ENCODE data around the gene C10orf120.

C10orf120 gene

DNA sequence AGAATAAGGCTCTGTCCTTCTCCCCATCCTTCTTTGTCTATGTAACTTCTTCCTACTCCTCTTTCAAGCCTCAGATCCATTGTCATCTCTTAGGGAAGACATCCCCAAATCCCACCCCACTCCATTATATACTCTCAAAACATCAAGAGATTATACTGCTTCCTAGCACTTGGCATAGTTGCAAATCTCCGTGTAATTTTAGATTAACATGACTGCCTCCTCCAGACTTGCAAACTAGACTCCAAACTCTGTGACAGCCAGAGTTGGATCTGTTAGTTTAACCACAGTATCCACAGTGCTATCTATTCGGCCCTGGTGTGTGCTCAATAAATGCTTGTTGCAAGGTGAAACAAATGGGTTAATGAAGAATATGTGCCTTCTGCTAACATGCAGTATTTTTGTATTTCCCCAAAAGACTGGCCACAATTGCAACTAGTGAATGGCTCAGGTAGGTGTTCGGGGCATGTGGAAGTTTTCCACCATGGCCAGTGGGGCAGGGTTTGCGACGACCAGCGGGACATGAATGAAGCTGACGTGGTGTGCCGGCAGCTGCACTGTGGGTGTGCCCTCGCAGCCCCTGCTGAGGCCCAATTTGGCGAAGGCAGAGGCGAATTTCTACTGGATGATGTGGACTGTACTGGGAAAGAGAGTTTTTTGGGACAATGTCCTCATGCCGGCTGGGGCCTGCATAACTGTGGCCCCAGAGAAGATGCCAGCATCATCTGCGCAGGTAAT, 34.5 kb upstream of the C10orf120 start:
- no peak for DNase-seq (ENCODE audit: low spot score)
- TF ChIP-seq, protein P1, sequence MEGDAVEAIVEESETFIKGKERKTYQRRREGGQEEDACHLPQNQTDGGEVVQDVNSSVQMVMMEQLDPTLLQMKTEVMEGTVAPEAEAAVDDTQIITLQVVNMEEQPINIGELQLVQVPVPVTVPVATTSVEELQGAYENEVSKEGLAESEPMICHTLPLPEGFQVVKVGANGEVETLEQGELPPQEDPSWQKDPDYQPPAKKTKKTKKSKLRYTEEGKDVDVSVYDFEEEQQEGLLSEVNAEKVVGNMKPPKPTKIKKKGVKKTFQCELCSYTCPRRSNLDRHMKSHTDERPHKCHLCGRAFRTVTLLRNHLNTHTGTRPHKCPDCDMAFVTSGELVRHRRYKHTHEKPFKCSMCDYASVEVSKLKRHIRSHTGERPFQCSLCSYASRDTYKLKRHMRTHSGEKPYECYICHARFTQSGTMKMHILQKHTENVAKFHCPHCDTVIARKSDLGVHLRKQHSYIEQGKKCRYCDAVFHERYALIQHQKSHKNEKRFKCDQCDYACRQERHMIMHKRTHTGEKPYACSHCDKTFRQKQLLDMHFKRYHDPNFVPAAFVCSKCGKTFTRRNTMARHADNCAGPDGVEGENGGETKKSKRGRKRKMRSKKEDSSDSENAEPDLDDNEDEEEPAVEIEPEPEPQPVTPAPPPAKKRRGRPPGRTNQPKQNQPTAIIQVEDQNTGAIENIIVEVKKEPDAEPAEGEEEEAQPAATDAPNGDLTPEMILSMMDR (conservative IDR thresholded peaks at IDR 0.05; ENCODE audit: low read depth) = no peak
- no peak overlapping the region for H3K27ac ChIP-seq
- POLR2A ChIA-PET (ENCODE audit: low non-redundant PET) = no interaction called here
- CTCF ChIA-PET = interaction anchor here (0.6 kb wide), 1 partner anchor 404 kb away, joined by 3 read pairs; no protein-coding TSS in a partner anchor

DNA sequence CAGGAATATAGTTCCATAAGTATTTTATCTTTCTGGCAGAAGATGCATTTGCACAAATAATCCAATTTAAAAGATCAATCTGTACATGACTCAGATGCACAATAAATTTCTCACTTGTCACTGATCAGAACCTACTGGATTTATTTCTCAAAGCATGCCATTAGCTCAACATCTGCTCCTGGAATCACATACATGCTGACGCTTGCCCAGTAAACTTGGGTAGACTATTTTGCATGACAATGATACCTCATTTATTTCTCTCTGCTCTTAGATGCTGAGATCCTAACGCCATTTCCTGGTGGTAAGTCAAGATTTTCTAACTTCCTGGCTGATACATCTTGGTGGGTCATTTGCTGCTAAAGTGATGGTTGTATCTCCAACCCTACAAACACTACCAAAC, 33.8 kb upstream of the C10orf120 start:
- TF ChIP-seq, protein P1 (conservative IDR thresholded peaks at IDR 0.05; ENCODE audit: low read depth) = no peak
- DNase-seq (ENCODE audit: low spot score) = no peak
- no peak overlapping the region for H3K27ac ChIP-seq
- ChIA-PET POLR2A (ENCODE audit: low non-redundant PET) (no interaction called here), CTCF (interaction anchor here (0.6 kb wide), 1 partner anchor 404 kb away, joined by 3 read pairs; no protein-coding TSS in a partner anchor)

DNA sequence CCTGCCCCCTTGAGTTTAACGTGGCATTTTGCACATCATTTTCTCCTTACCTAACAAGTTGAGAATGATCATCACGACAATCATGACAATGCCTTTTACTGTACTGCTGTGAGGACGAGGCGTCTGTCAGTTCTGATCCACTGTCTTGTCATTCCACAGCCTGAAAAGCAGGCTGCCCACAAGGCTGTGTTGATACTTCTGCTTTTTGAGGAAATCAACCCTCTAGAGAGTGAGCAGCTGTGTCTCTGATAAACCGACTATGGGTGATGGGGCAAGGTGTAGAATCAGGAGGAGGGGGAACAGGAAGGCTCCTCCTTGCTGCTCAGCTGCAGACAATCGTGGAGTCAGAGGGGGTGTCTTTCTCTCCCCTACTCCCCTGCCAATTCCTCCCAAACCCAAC, 30.6 kb upstream of the C10orf120 start:
- TF ChIP-seq, protein P1 (conservative IDR thresholded peaks at IDR 0.05; ENCODE audit: low read depth) = no peak
- DNase-seq (ENCODE audit: low spot score) = no peak
- no peak overlapping the region for H3K27ac ChIP-seq
- POLR2A ChIA-PET (ENCODE audit: low non-redundant PET) = no interaction called here
- CTCF ChIA-PET = no interaction called here

DNA sequence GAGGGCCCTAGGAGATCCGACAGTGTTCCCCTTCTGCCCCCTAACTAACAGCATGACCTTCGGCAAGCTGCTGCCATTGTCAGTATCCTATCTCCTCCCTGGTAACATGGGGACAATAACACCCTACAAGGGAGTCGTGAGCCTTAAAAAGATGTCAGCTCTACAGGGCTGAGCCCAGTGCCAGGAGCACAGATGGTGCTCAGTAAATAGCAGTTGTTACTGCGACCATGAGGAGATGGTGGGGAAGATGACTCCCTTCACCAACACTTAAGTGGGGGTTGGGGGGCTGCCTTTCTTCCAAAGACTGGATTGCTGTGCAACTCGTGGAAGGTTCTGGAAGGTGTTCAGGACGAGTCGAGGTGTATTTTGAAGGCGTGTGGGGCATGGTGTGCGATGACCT, 29.5 kb upstream of the C10orf120 start:
- H3K27ac ChIP-seq = no peak overlapping the region
- CTCF ChIA-PET = no interaction called here
- POLR2A ChIA-PET (ENCODE audit: low non-redundant PET) = no interaction called here
- TF ChIP-seq, protein P1 (conservative IDR thresholded peaks at IDR 0.05; ENCODE audit: low read depth) = no peak
- no peak for DNase-seq (ENCODE audit: low spot score)

DNA sequence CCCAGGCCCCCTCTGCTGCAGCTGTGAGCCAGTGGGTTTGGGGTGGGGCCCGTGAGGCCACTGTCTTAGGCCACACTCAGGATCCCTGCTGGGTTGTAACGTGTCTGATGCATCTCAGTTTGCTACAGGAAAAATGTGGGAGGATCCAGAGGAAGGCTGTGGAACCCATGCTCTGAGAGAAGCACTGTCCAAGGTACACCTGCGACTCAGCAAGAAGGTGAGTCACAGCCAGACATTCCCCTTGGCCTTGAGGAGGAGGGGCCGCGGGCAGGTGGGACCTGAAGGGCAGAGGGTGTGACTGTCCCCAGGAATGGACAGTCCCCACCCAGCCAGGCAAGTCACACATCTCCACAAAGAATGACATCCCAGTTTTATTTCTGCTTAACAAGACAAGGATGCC, 27.8 kb upstream of the C10orf120 start:
- ChIA-PET CTCF (no interaction called here), POLR2A (ENCODE audit: low non-redundant PET) (no interaction called here)
- no peak for DNase-seq (ENCODE audit: low spot score)
- TF ChIP-seq, protein P1 (conservative IDR thresholded peaks at IDR 0.05; ENCODE audit: low read depth) = no peak
- H3K27ac ChIP-seq = no peak overlapping the region

DNA sequence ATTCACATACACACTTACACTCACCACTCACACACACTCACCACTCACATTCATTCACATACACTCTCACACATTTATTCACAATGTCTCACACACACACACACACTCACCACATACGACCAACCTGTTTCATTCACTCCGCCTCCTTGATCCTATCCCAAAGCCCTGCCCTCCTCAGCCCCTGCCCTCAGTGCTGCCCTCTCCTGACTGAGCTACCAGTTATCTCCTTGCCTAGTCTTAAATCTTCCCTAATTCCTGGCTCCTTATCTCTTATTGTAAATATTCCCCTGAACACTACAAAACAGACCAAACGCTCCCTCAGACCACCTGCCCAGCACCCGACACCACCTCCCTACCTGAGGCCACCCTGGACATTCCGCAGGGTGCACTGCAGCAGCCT, 26.1 kb upstream of the C10orf120 start:
- ChIA-PET POLR2A (ENCODE audit: low non-redundant PET) (no interaction called here), CTCF (interaction anchor here (0.6 kb wide), 1 partner anchor 78 kb away, joined by 3 read pairs; no protein-coding TSS in a partner anchor)
- no peak overlapping the region for H3K27ac ChIP-seq
- TF ChIP-seq, protein P1 (conservative IDR thresholded peaks at IDR 0.05; ENCODE audit: low read depth) = no peak
- DNase-seq (ENCODE audit: low spot score) = no peak

All from RWPE1 (cell line).